Measurements from ENCODE around the gene CMTR1. TPM values are rescaled to one million over a fixed set of nuclear protein-coding genes. Genes with fewer than 3 reads are reported as not detected.

The CMTR1 gene
- total RNA-seq, 1 donor from 2014 or later = 28.1 TPM

DNA sequence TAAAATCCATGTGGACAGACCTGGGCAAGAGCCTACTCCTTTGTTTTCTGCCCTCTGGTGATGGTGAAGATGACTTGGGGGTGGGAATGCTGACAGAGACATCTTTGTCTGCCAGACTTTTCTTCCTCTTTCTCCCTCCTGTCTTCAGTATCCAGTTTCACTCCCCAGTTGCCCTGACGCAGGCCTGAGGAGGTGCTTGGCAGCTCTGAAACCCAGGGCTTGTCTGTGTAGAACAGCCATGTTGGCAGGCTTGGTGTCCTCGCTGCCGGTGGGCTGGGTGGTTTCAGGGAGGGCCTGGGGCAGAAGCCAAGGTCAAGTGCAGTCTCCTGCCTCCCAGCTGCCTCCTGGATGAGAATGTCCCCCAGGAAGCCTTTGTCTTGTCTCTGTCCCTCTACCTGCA is 44.2 kb downstream of the CMTR1 start:
- H3K36me3 Mint-ChIP-seq (ENCODE audit: low read depth) = peaks cover 35% of the 10 kb centered on the region
- no peaks in the 10 kb centered on the region for H3K9me3 Mint-ChIP-seq (ENCODE audit: low read depth)
- H3K27me3 Mint-ChIP-seq (ENCODE audit: low read depth) = no peaks in the 10 kb centered on the region
- no peak for DNase-seq (ENCODE audit: low spot score)
- TF ChIP-seq CTCF (IDR thresholded peaks at IDR 0.05) = no peak
- peaks cover 17% of the 10 kb centered on the region for H3K4me1 Mint-ChIP-seq (ENCODE audit: low read depth)
- H3K4me3 Mint-ChIP-seq (ENCODE audit: unreplicated experiment) = no peak overlapping the region
- no peak overlapping the region for H3K27ac Mint-ChIP-seq (ENCODE audit: unreplicated experiment)

GRCh38 chr6:37477656-37478435 is 44.8 kb downstream of the CMTR1 start:
- H3K4me3 Mint-ChIP-seq (ENCODE audit: unreplicated experiment) = no peak overlapping the region
- peaks cover 41% of the 10 kb centered on the region for H3K36me3 Mint-ChIP-seq (ENCODE audit: low read depth)
- no peaks in the 10 kb centered on the region for H3K27me3 Mint-ChIP-seq (ENCODE audit: low read depth)
- H3K27ac Mint-ChIP-seq (ENCODE audit: unreplicated experiment) = no peak overlapping the region
- TF ChIP-seq CTCF (IDR thresholded peaks at IDR 0.05) = no peak
- DNase-seq (ENCODE audit: low spot score) = no peak
- H3K9me3 Mint-ChIP-seq (ENCODE audit: low read depth) = no peaks in the 10 kb centered on the region
- peaks cover 16% of the 10 kb centered on the region for H3K4me1 Mint-ChIP-seq (ENCODE audit: low read depth)

DNA sequence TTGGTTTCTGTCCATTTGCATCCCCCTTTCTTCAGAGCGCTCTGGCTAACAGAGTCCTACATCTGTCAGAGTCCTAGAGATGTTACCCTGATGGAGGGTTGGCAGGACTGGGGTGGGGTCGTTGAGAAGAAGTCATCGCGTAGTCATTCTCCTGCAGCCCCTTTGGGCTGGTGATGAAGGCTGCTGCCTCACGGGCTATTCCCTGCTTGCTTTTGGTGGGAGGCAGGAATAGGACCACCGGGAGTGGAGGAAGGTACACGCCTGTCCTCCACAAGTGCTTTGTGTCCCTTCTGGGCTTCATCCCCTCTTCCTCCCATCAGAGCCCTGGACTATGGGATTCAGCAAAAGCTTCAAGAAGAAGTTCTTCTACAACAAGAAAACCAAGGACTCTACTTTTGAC is 45.8 kb downstream of the CMTR1 start:
- no peak overlapping the region for H3K27ac Mint-ChIP-seq (ENCODE audit: unreplicated experiment)
- no peak overlapping the region for H3K4me3 Mint-ChIP-seq (ENCODE audit: unreplicated experiment)
- peaks cover 41% of the 10 kb centered on the region for H3K36me3 Mint-ChIP-seq (ENCODE audit: low read depth)
- TF ChIP-seq CTCF (IDR thresholded peaks at IDR 0.05) = no peak
- no peak for DNase-seq (ENCODE audit: low spot score)
- no peaks in the 10 kb centered on the region for H3K27me3 Mint-ChIP-seq (ENCODE audit: low read depth)
- peaks cover 6% of the 10 kb centered on the region for H3K4me1 Mint-ChIP-seq (ENCODE audit: low read depth)
- H3K9me3 Mint-ChIP-seq (ENCODE audit: low read depth) = no peaks in the 10 kb centered on the region

DNA sequence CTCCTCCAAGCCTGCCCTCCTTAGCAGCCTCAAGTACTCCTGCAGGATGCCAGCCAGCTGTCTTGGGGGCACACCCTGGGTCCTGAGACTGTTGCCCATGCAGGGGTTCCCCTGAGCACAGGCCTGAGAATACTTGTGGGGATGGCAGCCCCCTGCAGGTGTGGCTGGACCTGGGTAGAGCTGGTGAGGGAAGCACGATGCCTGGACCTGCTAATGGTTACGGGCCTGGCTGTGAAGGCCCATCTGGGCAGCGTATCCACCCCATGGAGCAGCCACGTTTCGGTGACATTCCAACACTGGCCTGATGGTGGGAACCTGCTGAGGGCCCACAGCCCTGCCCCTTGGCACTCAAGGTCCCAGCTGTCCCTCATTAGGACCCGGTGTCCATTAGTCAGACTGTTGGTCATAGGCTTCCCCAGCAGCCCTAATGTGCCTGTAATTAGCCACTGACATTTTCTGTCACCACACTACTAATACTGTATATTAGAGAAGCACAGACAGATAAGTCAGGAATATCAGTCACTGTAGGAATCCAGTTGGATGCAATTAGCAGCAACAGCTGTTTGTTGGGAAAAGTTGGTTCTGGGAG is 46.3 kb downstream of the CMTR1 start:
- no peak for TF ChIP-seq CTCF (IDR thresholded peaks at IDR 0.05)
- DNase-seq (ENCODE audit: low spot score) = no peak
- Mint-ChIP-seq H3K9me3 (ENCODE audit: low read depth) (no peaks in the 10 kb centered on the region), H3K27me3 (ENCODE audit: low read depth) (no peaks in the 10 kb centered on the region), H3K4me1 (ENCODE audit: low read depth) (peaks cover 2% of the 10 kb centered on the region), H3K4me3 (ENCODE audit: unreplicated experiment) (no peak overlapping the region), H3K27ac (ENCODE audit: unreplicated experiment) (no peak overlapping the region), H3K36me3 (ENCODE audit: low read depth) (peaks cover 37% of the 10 kb centered on the region)

DNA sequence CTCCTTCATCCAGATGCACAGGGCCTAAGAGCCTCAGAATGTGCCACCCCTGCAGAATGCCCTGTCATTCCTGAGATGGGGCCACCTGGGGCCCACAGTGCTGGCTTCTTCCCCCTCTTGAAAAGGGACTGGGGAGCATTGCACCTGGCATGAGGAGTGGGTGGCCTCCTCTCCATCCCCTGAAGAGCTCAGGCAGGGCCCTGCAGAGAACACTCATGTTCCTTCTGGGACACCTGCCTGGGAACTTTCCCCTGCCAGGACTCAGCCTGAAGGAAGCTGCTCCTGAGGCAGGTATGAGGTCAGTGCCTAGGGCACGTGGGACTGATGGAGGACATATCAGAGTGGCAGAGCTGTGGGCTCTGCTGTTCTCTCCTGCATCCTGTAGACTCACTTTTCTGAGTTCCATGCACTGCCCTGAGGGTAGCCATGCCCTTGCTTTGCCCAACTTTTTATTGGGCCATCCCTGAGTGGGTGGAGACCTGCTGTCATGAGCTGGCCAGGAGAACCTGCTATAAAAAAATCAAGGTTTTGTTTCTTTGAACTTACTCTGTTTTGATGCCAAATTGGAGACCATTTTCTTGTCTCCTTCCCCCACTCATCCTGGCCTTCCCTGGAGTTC is 47.2 kb downstream of the CMTR1 start:
- Mint-ChIP-seq H3K27ac (ENCODE audit: unreplicated experiment) (no peak overlapping the region), H3K36me3 (ENCODE audit: low read depth) (peaks cover 31% of the 10 kb centered on the region), H3K27me3 (ENCODE audit: low read depth) (no peaks in the 10 kb centered on the region), H3K4me3 (ENCODE audit: unreplicated experiment) (no peak overlapping the region), H3K9me3 (ENCODE audit: low read depth) (no peaks in the 10 kb centered on the region), H3K4me1 (ENCODE audit: low read depth) (peaks cover 2% of the 10 kb centered on the region)
- TF ChIP-seq CTCF (IDR thresholded peaks at IDR 0.05) = no peak
- DNase-seq (ENCODE audit: low spot score) = no peak

Measured in chondrocyte (in vitro differentiated cells).